OCI-LY7 (cell line): Measurements from ENCODE around the gene CKAP2L.

Experiments
- EZH2phosphoT487 ChIP-seq: fragments of 200-600 bp; sonication (generic); IDR thresholded peaks from 2 replicates; pipeline ENCODE4 v1.6.1; 2018; ENCODE audit warnings: low read depth, borderline replicate concordance, mild to moderate bottlenecking, mixed run types, antibody characterized with exemption, low read length, moderate library complexity, mixed read lengths
- TF ChIP-seq, protein P1 (sequence below): fragments of 200-600 bp; sonication (generic); conservative IDR thresholded peaks from 2 replicates; pipeline ENCODE4 v1.5.1; 2014; ENCODE audit warnings: mild to moderate bottlenecking, antibody characterized with exemption, low read length, moderate library complexity, mixed read lengths

DNA sequence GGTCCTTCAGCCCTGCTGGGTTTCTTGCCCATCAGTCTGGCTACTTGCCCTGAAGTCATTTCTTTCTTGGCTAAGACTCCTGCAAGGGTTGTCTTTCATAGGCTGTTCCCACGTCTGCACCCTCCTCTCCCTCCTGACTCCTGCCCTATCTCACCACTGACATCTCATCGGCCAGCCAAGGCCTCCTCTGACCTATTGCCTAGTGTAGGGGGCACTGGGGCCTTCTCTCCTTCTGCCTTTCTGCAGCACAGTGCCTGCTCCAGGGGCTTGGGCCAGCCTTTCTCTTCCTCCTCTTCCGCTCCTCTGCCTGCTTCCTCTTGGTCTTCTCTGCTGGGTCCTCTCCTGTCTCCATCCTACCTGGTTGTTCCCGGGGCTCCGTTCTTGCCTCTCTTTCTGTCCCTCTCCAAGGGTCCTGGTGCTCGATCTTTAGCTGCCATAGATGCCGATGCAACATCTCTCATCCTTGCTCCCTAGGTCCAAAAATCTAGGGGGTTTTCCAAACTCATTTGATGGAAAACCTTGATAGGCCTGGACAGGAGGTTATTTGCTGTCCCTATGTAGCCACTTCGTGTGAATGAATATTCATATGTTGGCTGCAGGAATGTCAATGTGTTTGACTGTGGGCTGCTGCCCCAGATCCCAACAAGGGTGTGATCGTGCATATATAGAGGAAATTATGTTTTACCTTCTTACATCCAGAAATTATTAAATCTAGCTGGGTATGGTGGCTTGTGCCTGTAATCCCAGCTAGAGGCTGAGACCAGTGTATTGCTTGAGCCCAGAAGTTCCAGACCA, 53.3 kb downstream of the CKAP2L start:
- TF ChIP-seq, protein P1, sequence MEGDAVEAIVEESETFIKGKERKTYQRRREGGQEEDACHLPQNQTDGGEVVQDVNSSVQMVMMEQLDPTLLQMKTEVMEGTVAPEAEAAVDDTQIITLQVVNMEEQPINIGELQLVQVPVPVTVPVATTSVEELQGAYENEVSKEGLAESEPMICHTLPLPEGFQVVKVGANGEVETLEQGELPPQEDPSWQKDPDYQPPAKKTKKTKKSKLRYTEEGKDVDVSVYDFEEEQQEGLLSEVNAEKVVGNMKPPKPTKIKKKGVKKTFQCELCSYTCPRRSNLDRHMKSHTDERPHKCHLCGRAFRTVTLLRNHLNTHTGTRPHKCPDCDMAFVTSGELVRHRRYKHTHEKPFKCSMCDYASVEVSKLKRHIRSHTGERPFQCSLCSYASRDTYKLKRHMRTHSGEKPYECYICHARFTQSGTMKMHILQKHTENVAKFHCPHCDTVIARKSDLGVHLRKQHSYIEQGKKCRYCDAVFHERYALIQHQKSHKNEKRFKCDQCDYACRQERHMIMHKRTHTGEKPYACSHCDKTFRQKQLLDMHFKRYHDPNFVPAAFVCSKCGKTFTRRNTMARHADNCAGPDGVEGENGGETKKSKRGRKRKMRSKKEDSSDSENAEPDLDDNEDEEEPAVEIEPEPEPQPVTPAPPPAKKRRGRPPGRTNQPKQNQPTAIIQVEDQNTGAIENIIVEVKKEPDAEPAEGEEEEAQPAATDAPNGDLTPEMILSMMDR = no peak
- no peak for TF ChIP-seq EZH2phosphoT487
